ENCODE results near the gene FBXO36.
A peak's percentile ranks its signal among the peaks of the same experiment; 100 is the strongest.

Gene FBXO36

DNA sequence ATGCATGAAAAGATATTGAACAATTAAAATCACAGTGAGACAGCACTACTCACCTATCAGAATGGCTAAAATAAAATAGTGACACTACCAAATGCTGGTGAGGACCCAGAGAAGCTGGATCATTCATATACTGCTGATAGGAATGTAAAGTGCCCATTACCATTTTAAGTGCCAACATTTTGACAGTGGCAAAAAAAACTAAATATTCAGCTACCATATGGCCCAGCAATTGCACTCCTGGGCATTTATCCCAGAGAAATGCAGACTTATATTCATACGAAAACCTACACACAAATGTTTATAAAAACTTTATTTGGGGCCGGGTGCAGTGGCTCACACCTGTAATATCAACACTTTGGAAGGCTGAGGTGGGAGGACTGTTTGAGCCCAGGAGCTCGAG, 47.6 kb downstream of the FBXO36 start:
- no peak for DNase-seq (ENCODE audit: low read depth, low spot score)

GRCh38 chr2:229970406-229970805, 48.1 kb downstream of the FBXO36 start:
- DNase-seq (ENCODE audit: low read depth, low spot score) = no peak

GRCh38 chr2:229971298-229971790, 49.0 kb downstream of the FBXO36 start:
- DNase-seq (ENCODE audit: low read depth, low spot score) = no peak

- DNase-seq (ENCODE audit: low read depth, low spot score) = peak; percentile 5
These were observed 52.0 kb downstream of the FBXO36 start for GRCh38 chr2:229974266-229974665.

- DNase-seq (ENCODE audit: low read depth, low spot score) = peak; percentile 74
These were observed 58.3 kb downstream of the FBXO36 start for GRCh38 chr2:229980431-229981184.

DNA sequence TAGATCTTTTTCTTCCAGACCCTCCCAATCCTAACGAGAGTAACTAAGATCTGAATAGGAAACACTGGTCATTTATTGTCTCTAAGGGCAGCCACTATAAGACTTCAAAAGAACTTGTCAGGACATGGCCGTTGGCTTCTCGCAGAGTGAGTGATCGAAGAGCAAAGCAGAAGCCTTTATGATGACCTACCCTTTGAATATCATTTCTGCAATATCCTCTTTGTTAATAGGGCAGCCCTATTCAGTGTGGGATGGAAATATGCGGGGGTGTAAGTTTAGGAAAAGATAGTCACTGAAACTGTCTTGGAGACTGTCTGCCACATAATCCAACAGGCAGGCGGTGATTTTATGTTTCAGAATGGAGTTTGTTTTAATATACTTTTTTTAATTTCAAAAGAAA, 70.9 kb downstream of the FBXO36 start:
- DNase-seq (ENCODE audit: low read depth, low spot score) = no peak

- DNase-seq (ENCODE audit: low read depth, low spot score) = no peak
These were observed 74.0 kb downstream of the FBXO36 start for GRCh38 chr2:229996320-229996719.

- no peak for DNase-seq (ENCODE audit: low read depth, low spot score)
These were observed 75.3 kb downstream of the FBXO36 start for GRCh38 chr2:229997565-229997964.

- no peak for DNase-seq (ENCODE audit: low read depth, low spot score)
These were observed 78.0 kb downstream of the FBXO36 start for GRCh38 chr2:230000118-230000841.

DNA sequence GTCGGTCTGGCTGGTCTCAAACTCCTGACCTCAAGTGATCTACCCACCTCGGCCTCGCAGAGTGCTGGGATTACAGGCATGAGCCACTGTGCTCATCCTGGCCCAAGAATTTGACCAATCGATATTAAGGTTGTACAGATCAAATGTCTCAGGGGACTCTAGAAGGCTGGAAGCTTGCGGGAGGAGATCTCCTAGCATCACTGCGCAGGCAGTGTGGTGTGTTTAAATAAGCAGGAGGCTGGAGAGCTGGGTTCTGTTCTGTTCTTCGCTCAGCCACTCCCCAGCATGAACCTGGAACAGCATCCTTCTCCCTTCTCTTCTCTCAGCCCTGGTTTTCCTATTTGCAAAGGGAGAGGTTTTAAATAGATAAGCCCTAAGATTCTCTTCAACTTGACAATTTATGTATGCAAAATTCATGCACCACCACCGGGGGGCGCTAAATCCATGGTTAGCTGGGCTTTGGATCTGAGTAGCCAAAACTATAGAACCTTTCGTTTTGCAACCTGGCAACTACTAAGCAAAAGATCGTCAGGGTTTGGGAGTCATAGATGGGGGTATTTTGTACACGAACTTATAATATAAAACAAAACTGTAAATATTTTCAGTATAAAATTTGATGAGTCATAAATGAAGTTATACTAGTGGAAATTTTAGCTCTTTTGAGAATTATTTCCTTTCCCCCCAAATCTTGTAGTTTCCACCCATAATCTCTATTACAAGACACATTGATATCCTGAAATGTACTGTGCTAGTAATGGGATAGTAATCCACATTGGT, 85.8 kb downstream of the FBXO36 start:
- DNase-seq (ENCODE audit: low read depth, low spot score) = peak; percentile 57

DNA sequence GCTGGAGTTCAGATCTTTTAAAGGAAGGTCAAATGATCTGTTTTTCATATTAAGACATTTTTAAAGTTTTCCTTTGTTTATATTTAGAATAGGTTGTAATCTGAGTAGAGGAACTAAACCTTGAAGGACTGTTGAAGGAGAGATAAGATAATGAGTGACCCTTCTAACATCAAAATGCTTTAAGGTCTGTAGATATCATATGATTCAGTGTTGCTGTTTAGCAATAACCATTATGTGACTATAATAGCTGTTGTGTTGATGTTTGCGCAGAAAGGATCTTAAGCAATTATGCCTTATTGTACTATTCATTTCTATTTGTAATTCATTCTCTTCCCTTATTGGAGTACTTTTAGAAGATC, 86.4 kb downstream of the FBXO36 start:
- no peak for DNase-seq (ENCODE audit: low read depth, low spot score)

GRCh38 chr2:230010501-230010900, 88.2 kb downstream of the FBXO36 start:
- DNase-seq (ENCODE audit: low read depth, low spot score) = no peak

GRCh38 chr2:230011617-230012016, 89.3 kb downstream of the FBXO36 start:
- no peak for DNase-seq (ENCODE audit: low read depth, low spot score)

GRCh38 chr2:230012267-230012884, 90.1 kb downstream of the FBXO36 start:
- DNase-seq (ENCODE audit: low read depth, low spot score) = no peak

DNA sequence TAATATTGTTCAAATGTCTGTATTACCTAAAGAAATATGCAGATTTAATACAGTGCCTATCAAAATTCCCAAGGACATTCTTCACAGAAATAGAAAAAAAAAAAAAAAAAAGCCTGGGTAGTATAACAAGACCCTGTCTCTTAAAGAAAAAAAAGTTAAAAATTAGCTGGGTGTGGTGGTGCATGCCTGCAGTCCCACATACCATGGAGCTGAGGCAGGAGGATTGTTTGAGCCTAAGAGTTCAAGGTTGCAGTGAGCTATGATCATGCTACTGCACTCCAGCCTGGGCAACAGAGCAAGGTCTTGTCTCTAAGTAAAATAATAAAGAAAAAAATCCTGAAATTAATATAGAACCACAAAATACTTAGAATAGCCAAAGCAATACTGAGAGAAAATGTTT, 94.5 kb downstream of the FBXO36 start:
- DNase-seq (ENCODE audit: low read depth, low spot score) = no peak

- DNase-seq (ENCODE audit: low read depth, low spot score) = no peak
These were observed 95.8 kb downstream of the FBXO36 start for GRCh38 chr2:230018153-230018552.

DNA sequence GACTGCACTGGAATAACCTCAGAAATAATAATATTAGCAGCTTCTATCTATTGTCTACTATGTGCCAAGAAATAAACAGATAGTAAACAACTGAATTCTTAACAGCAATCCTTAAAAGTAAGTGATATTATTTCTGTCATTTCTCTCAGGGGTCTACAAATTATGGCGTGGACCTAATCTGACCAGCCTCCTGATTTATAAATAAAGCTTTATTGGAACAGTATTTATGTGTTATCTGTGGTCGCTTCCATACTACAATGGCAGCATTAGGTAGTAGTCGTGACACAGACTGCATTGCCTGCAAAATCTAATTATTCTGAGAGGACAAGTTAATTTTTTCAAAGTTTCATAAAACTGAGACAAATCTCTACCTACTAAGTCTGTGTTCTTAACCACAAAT, 97.4 kb downstream of the FBXO36 start:
- DNase-seq (ENCODE audit: low read depth, low spot score) = no peak

GRCh38 chr2:230023313-230023712, 101.0 kb downstream of the FBXO36 start:
- DNase-seq (ENCODE audit: low read depth, low spot score) = peak; percentile 39

- no peak for DNase-seq (ENCODE audit: low read depth, low spot score)
These were observed 119.9 kb downstream of the FBXO36 start for GRCh38 chr2:230042195-230042594.

DNA sequence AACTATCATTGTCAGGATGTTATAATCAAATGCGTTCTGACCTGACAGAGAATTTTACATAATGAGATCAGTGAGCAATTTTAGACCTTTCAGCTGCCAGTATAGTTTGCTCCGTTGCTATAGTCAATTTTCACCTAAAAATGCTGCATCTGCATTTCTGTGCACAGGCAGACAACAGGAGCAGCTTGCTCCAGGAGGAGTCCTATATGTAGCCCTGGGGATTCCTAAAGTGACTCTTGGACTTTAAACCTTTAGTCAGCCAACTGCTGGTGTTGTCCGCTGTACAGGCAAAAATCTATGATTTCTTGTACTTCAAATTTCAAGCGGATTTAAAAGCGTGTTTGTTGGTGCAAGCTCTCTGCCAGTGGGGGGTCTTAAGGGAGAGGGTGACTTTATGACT, 120.7 kb downstream of the FBXO36 start:
- DNase-seq (ENCODE audit: low read depth, low spot score) = no peak

- no peak for DNase-seq (ENCODE audit: low read depth, low spot score)
These were observed 121.2 kb downstream of the FBXO36 start for GRCh38 chr2:230043461-230043860.

GRCh38 chr2:230046491-230046890, 124.2 kb downstream of the FBXO36 start:
- no peak for DNase-seq (ENCODE audit: low read depth, low spot score)

Data from ELF-1 (cell line).